A549 (cell line): ENCODE data around the gene PAQR5. TPM values are rescaled to one million over a fixed set of nuclear protein-coding genes. Genes with fewer than 3 reads are reported as not detected.
A peak's percentile ranks its signal among the peaks of the same experiment; 100 is the strongest.
"Not testable (repeated sequence)": the region's sequence is repeated elsewhere in the genome, so short reads cannot be mapped to it uniquely, and the experiment has no call there.

ENCODE experiments used
- ATAC-seq, 2 experiments: fragments of 200-7000 bp in 1 of 2; fragments of >200 bp in 1 of 2; cut with Nextera tagmentation in 1 of 2; cut with Tn5 transposase in 1 of 2; 3 replicates each; pipeline versions ENCODE4 v1.8.0 to v1.9.1; 2018 to 2020; ENCODE audit warnings: mild to moderate bottlenecking in 1 of 2, moderate library complexity in 1 of 2
- CTCF ChIA-PET: fragments of 300-600 bp; sonication (Branson Sonifier 250); formaldehyde crosslinking; extraction: SDS; loops from one replicate; lab custom pipeline; 2021; ENCODE audit warnings: antibody characterized with exemption, inconsistent platforms; lab: Yijun Ruan, JAX
- POLR2A ChIA-PET: fragments of 350-600 bp; formaldehyde crosslinking; extraction: SDS; loops from one replicate; lab custom pipeline; 2021; ENCODE audit warnings: antibody characterized with exemption, inconsistent platforms; lab: Yijun Ruan, JAX
- DNase-seq, 2 experiments: peaks; one replicate each; pipeline versions ENCODE4 v3.0.0 to v3.0.0-alpha.2; 2011 to 2016; ENCODE audit warnings: low read depth in 1 of 2, low spot score in 1 of 2
- FAIRE-seq: peaks from 2 replicates; lab custom pipeline; 2011; peaks lifted over from hg19 to GRCh38; lab: Jason Lieb, UNC
- H3K27ac ChIP-seq, 2 experiments: fragments of >200 bp; sonication (Bioruptor Twin); formaldehyde crosslinking; 3 replicates each; pipeline ENCODE4 v1.5.1; 2016 to 2017
- H3K4me1 ChIP-seq: fragments of >200 bp; sonication (Bioruptor Twin); formaldehyde crosslinking; 3 replicates; pipeline ENCODE4 v1.6.1; 2016
- H3K4me2 ChIP-seq: fragments of >200 bp; sonication (Bioruptor Twin); formaldehyde crosslinking; 3 replicates; pipeline ENCODE4 v1.6.1; 2016
- H3K4me3 ChIP-seq: fragments of >200 bp; sonication (Bioruptor Twin); formaldehyde crosslinking; 3 replicates; pipeline ENCODE4 v1.5.1; 2016
- H3K9me3 ChIP-seq: fragments of >200 bp; sonication (Bioruptor Twin); formaldehyde crosslinking; 3 replicates; pipeline ENCODE4 v1.6.1; 2016
- BCL3 ChIP-seq: fragments of >200 bp; sonication (Bioruptor Twin); formaldehyde crosslinking; IDR thresholded peaks from 3 replicates; pipeline ENCODE4 v1.6.1; 2016
- CBX2 ChIP-seq: fragments of 200-600 bp; sonication (generic); IDR thresholded peaks from 2 replicates; pipeline ENCODE4 v1.6.1; 2016; ENCODE audit warnings: low read depth, mild to moderate bottlenecking, borderline replicate concordance
- CBX8 ChIP-seq: fragments of 200-600 bp; sonication (generic); IDR thresholded peaks from 2 replicates; pipeline ENCODE4 v1.6.1; 2016
- CHD4 ChIP-seq: fragments of 200-600 bp; sonication (generic); IDR thresholded peaks from 2 replicates; pipeline ENCODE4 v1.6.1; 2016; ENCODE audit warnings: antibody characterized with exemption, mild to moderate bottlenecking, borderline replicate concordance
- CTCF ChIP-seq: fragments of >200 bp; sonication (Bioruptor Twin); formaldehyde crosslinking; IDR thresholded peaks from 3 replicates; pipeline ENCODE4 v1.5.1; 2016
- EHMT2 ChIP-seq: fragments of 200-600 bp; sonication (generic); IDR thresholded peaks from 2 replicates; pipeline ENCODE4 v1.6.1; 2016; ENCODE audit warnings: antibody characterized with exemption, low read depth, mild to moderate bottlenecking, moderate library complexity
- ELK1 ChIP-seq: fragments of 150-350 bp; IDR thresholded peaks from 2 replicates; pipeline ENCODE4 v1.6.1; 2014; ENCODE audit warnings: low read depth, mild to moderate bottlenecking, low read length
- KDM1A ChIP-seq: fragments of 200-600 bp; sonication (generic); IDR thresholded peaks from 2 replicates; pipeline ENCODE4 v1.6.1; 2016; ENCODE audit warnings: low read depth, mild to moderate bottlenecking
- MAFK ChIP-seq: fragments of 450-650 bp; IDR thresholded peaks from 2 replicates; pipeline ENCODE4 v1.6.1; 2014; ENCODE audit not compliant: partially characterized antibody
- POLR2A ChIP-seq: IDR thresholded peaks from 2 replicates; pipeline ENCODE4 v1.6.1; 2012; ENCODE audit warnings: mild to moderate bottlenecking, low read length
- RARB ChIP-seq: fragments of 250-450 bp; sonication (Bioruptor Pico); IDR thresholded peaks from 2 replicates; pipeline ENCODE4 v1.8.0; 2021; ENCODE audit warnings: mild to moderate bottlenecking, moderate library complexity
- RFX5 ChIP-seq: fragments of 450-650 bp; IDR thresholded peaks from 2 replicates; pipeline ENCODE4 v1.7.1; 2014; ENCODE audit warnings: antibody characterized with exemption, mild to moderate bottlenecking, moderate library complexity
- RNF2 ChIP-seq: fragments of 200-600 bp; sonication (generic); IDR thresholded peaks from 2 replicates; pipeline ENCODE4 v1.6.1; 2016; ENCODE audit warnings: low read depth, mild to moderate bottlenecking, antibody characterized with exemption, moderate library complexity, borderline replicate concordance
- SMC3 ChIP-seq: fragments of >200 bp; sonication (Bioruptor Twin); formaldehyde crosslinking; IDR thresholded peaks from 3 replicates; pipeline ENCODE4 v1.6.1; 2018; ENCODE audit warnings: inconsistent platforms
- SREBF2 ChIP-seq: fragments of 450-650 bp; IDR thresholded peaks from 2 replicates; pipeline ENCODE4 v1.6.1; 2014; ENCODE audit warnings: mild to moderate bottlenecking, moderate library complexity
- TFCP2L1 ChIP-seq: fragments of 250-450 bp; sonication (Bioruptor Pico); IDR thresholded peaks from 2 replicates; pipeline ENCODE4 v1.5.0; 2021; ENCODE audit warnings: mild to moderate bottlenecking
- whole genome bisulfite sequencing: methylation state at CpG from one replicate; pipeline ENCODE4 v1.1.6; 2017; ENCODE audit errors: missing lambda C conversion rate; 5-methylcytosine and 5-hydroxymethylcytosine counted together
- polyA plus RNA-seq, 4 experiments: library from polyadenylated mRNA; depleted of rRNA in 3 of 4; stranded (reverse); fragments of >200 nt; fragmentation: RNase III in 1 of 4; extraction: RNeasy Plus Mini Kit Qiagen cat#74134 plus additional on column Dnase treatment in 1 of 4; gene quantifications; 2 replicates in 3 of 4; 3 replicates in 1 of 4; pipeline ENCODE4 v1.2.3, GENCODE V29; 2011 to 2017

Gene PAQR5
- polyA plus RNA-seq, 2 of the 4 experiments (the other 2 are of a cell fraction): 104 to 114 TPM

GRCh38 chr15:69377216-69377970 is 78.7 kb downstream of the PAQR5 start (continued):
- no peak for TF ChIP-seq ELK1
- no peak for TF ChIP-seq RNF2
- TF ChIP-seq TFCP2L1 (CRISPR knock-in tag): no peak
- TF ChIP-seq RFX5: no peak

GRCh38 chr15:69380100-69380725 is 81.5 kb downstream of the PAQR5 start:
- ChIA-PET POLR2A (no interaction called here), CTCF (interaction anchor here (0.6 to 9.2 kb wide), 5 partner anchors 9 to 321 kb away, joined by 3 to 83 read pairs (median 5); no protein-coding TSS in a partner anchor)
- no peak for FAIRE-seq
- WGBS: 79% methylated on average over 9 of the region's 9 CpGs
- H3K4me2 ChIP-seq: no peak overlapping the region
- H3K9me3 ChIP-seq: no peaks in the 10 kb centered on the region
- H3K4me3 ChIP-seq: no peak overlapping the region
- no peak overlapping the region for H3K27ac ChIP-seq
- ATAC-seq: peak; percentile 52 to 83; a peak in 4 of 6 replicates
- peak; percentile 17; the same call in 1 of the 3 replicates for TF ChIP-seq CTCF
- no peak for TF ChIP-seq BCL3
- peak in 1 of 2 experiments; percentile 41 for DNase-seq
- H3K4me1 ChIP-seq: peaks cover 9% of the 10 kb centered on the region

- 98% methylated on average over 10 of the region's 10 CpGs for WGBS
- peak in 1 of 2 experiments; percentile 12; a peak in 2 of 6 replicates for ATAC-seq
- H3K9me3 ChIP-seq: no peaks in the 10 kb centered on the region
- no peak overlapping the region for H3K4me2 ChIP-seq
- H3K4me3 ChIP-seq: no peak overlapping the region
- no peak for DNase-seq
- H3K4me1 ChIP-seq: peaks cover 9% of the 10 kb centered on the region
- ChIA-PET CTCF (interaction anchor here (1.2 to 9.2 kb wide), 5 partner anchors 9 to 322 kb away, joined by 3 to 83 read pairs (median 5); partner anchors contain the start of gene GLCE), POLR2A (no interaction called here)
- H3K27ac ChIP-seq: no peak overlapping the region
- no peak for FAIRE-seq
- TF ChIP-seq RARB (CRISPR knock-in tag): no peak
- TF ChIP-seq CBX2: no peak
- TF ChIP-seq EHMT2: no peak
- TF ChIP-seq CBX8: no peak
- no peak for TF ChIP-seq POLR2A
- TF ChIP-seq MAFK: no peak
- TF ChIP-seq KDM1A: no peak
- no peak for TF ChIP-seq SMC3
- no peak for TF ChIP-seq SREBF2
- no peak for TF ChIP-seq CHD4
These were observed 82.0 kb downstream of the PAQR5 start for GRCh38 chr15:69380726-69381105.

- DNase-seq, H3K4me3 ChIP-seq, H3K9me3 ChIP-seq, POLR2A ChIA-PET, H3K4me1 ChIP-seq, H3K4me2 ChIP-seq, FAIRE-seq, ATAC-seq, H3K27ac ChIP-seq: not testable (repeated sequence)
- CTCF ChIA-PET: interaction anchor here (1.2 to 9.2 kb wide), 4 partner anchors 12 to 323 kb away, joined by 3 to 83 read pairs (median 4); partner anchors contain the start of gene GLCE
- WGBS: 95% methylated on average over 10 of the region's 10 CpGs
These were observed 83.5 kb downstream of the PAQR5 start for GRCh38 chr15:69382176-69382575.

- H3K4me3 ChIP-seq, H3K9me3 ChIP-seq, POLR2A ChIA-PET, H3K4me2 ChIP-seq, H3K27ac ChIP-seq, ATAC-seq, DNase-seq, FAIRE-seq: not testable (repeated sequence)
- peaks cover 16% of the 10 kb centered on the region for H3K4me1 ChIP-seq
- CTCF ChIA-PET: interaction anchor here (1.7 kb wide), 1 partner anchor 11 kb away, joined by 19 read pairs; no protein-coding TSS in a partner anchor
- 96% methylated on average over 14 of the region's 18 CpGs for WGBS
These were observed 85.4 kb downstream of the PAQR5 start for GRCh38 chr15:69384066-69384465.
